HG03469 (cell line): Measurements from ENCODE around the gene NUP50.
"Not testable (repeated sequence)": the region's sequence is repeated elsewhere in the genome, so short reads cannot be mapped to it uniquely, and the experiment has no call there.

ENCODE experiments used
- ATAC-seq: cut with Tn5 transposase; IDR thresholded peaks from one replicate; pipeline ENCODE4 v1.9.1; 2021; ENCODE audit warnings: mild to moderate bottlenecking, moderate library complexity, moderate number of reproducible peaks; ENCODE audit not compliant: unreplicated experiment

Gene NUP50

GRCh38 chr22:45159652-45160462 is 3.9 kb upstream of the NUP50 start:
- ATAC-seq = no peak

- no peak for ATAC-seq
Measured at GRCh38 chr22:45162531-45162930, 1.2 kb upstream of the NUP50 start.

GRCh38 chr22:45163099-45163450 is 650 bp upstream of the NUP50 start:
- ATAC-seq = no peak

- no peak for ATAC-seq
Measured at GRCh38 chr22:45164270-45165088, 754 bp downstream of the NUP50 start.

- ATAC-seq = no peak
Measured at GRCh38 chr22:45166932-45167331, 3.2 kb downstream of the NUP50 start.

GRCh38 chr22:45169591-45170466 is 6.1 kb downstream of the NUP50 start:
- no peak for ATAC-seq

- no peak for ATAC-seq
Measured at GRCh38 chr22:45171830-45172229, 8.1 kb downstream of the NUP50 start.

- no peak for ATAC-seq
Measured at GRCh38 chr22:45172881-45173585, 9.3 kb downstream of the NUP50 start.

GRCh38 chr22:45179276-45180049 is 15.7 kb downstream of the NUP50 start:
- no peak for ATAC-seq

- no peak for ATAC-seq
Measured at GRCh38 chr22:45180146-45180679, 16.5 kb downstream of the NUP50 start.

- ATAC-seq = no peak
Measured at GRCh38 chr22:45181240-45181639, 17.5 kb downstream of the NUP50 start.

GRCh38 chr22:45181766-45182165 is 18.0 kb downstream of the NUP50 start:
- no peak for ATAC-seq

- ATAC-seq = no peak
Measured at GRCh38 chr22:45183974-45184373, 20.2 kb downstream of the NUP50 start.

GRCh38 chr22:45185718-45186514 is 22.2 kb downstream of the NUP50 start:
- ATAC-seq = no peak

GRCh38 chr22:45187891-45188290 is 24.2 kb downstream of the NUP50 start:
- ATAC-seq = no peak

- ATAC-seq = no peak
Measured at GRCh38 chr22:45188779-45189178, 25.1 kb downstream of the NUP50 start.

GRCh38 chr22:45190202-45190872 is 26.6 kb downstream of the NUP50 start:
- ATAC-seq = no peak

GRCh38 chr22:45191746-45192145 is 28.0 kb downstream of the NUP50 start:
- ATAC-seq = not testable (repeated sequence)
